HG03460 (cell line): ENCODE data around the gene TSC22D4.
A peak's percentile ranks its signal among the peaks of the same experiment; 100 is the strongest.
"Not testable (repeated sequence)": the region's sequence is repeated elsewhere in the genome, so short reads cannot be mapped to it uniquely, and the experiment has no call there.

Experiments
- ATAC-seq: cut with Tn5 transposase; IDR thresholded peaks from one replicate; pipeline ENCODE4 v1.9.1; 2021; ENCODE audit not compliant: unreplicated experiment

The TSC22D4 gene

DNA sequence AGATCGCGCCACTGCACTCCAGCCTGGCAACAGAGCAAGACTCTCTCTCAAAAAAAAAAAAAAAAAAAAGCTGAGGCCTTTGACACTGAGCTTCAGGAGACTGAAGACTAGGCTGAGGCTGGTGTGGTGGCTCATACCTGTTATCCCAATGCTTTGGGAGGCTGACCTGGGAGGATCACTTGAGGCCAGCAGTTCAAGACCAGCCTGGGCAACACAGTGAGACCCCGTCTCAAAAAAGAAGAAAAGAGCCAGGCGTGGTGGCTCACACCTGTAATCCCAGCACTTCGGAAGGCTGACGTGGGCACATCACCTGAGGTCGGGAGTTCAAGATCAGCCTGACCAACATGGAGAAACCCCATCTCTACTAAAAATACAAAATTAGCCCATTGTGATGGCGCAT is 31.7 kb downstream of the TSC22D4 start:
- not testable (repeated sequence) for ATAC-seq

DNA sequence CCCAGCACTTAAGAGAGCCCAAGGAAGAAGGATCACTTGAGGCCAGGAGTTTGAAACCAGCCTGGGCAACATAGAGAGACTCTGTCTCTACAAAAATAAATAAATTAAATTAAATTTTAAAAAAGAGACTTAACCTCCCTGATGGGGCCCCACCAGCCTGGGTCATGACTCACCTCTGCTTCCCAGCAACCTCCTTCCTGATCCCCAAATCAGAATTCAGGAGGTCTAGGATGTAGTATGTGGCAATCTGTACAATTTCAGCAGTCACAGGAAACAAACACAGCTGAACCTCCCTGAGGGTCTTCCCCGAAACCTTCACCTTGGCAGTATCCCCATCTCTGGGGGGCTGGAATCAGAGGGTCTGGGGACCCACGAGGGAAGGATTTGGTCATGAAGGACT is 33.0 kb downstream of the TSC22D4 start:
- no peak for ATAC-seq

GRCh38 chr7:100444311-100445278 is 34.4 kb downstream of the TSC22D4 start:
- ATAC-seq = no peak

DNA sequence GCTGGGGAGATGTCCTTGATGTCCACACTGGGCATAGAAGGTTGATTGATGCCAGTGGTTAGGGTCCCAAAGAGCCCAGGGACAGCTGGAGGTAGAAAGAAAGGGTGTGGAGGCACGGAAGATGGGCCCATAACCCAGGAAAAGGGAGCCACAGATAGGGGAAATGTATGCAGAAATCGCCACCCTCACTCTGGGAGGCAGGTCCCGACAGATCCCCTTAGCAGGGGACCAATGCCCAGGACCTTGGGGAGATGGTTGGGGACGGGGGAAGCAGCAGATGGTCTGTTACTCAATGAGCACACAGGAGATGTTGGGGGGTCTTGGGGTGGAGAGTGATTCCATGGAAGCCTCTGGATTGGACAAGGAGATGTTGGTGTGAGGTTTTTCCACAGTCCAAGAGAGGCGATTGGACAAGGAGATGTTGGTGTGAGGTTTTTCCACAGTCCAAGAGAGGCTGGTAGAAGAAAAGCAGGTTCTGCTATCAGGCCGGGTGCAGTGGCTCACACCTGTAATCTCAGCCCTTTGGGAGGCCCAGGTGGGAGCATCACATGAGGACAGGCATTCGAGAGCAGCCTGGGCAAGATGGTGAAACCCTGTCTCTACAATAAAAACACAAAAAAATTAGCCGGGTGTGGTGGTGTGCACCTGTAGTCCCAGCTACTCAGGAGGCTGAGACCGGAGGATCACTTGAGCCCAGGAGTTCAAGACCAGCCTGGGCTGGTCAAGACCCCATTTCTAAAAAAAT is 35.7 kb downstream of the TSC22D4 start:
- ATAC-seq = no peak

DNA sequence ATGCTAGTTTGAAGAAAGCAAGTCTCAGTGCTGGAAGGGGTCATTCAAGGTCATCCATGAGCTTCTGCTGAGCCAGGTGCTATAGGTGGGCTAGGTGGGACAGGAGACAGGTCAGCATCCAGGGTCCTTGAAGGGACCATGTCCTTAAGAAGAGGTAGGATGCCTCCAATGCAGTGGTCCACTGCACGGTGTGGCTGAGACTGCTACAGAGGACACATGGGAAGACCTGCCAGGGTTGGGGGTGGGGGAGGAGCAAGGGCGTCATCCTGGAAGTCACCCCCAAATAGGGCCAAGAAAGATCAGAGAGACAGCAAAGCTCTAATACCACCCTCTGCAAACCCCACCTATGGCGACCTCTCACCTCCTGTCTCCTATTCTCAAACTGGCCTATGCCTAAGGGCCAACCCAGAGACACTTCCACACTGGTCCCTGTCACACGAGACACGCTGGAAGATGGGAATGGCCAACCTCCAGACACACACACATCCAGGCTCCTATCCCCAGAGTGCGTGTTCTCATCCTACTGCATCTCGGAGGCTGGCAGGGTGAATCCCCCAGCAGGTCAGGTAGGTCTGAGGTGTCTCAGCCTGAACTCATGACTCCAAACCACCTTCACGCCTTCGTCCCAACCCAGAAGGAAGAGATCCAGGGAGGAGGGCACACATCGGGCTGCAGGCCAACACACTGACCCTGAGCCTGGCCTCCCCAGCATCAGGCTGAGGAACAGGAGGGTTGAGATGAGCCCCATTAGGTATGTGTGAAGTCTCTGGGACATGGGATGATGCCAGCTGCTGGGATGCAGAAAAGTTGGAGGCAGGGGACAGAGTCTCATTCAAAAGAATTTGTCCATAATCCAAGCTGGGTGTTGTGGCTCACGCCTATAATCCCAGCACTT is 37.1 kb downstream of the TSC22D4 start:
- ATAC-seq = no peak

- not testable (repeated sequence) for ATAC-seq
Observed at GRCh38 chr7:100439244-100439643, 39.8 kb downstream of the TSC22D4 start.

DNA sequence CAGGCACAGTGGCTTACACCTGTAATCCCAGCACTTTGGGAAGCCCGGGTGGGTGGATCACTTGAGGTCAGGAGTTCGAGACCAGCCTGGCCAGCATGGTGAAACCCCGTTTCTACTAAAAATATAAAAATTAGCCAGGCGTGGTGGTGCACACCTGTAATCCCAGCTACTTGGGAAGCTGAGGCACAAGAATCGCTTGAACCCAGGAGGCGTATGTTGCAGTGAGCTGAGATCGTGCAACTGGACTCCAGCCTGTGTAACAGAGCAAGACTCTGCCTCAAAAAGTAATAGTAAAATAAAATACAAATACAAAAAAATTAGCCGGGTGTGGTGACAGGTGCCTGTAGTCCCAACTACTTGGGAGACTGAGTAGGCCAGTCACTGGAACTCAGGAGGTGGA is 40.3 kb downstream of the TSC22D4 start:
- ATAC-seq = not testable (repeated sequence)

GRCh38 chr7:100438172-100438571 is 40.8 kb downstream of the TSC22D4 start:
- no peak for ATAC-seq

DNA sequence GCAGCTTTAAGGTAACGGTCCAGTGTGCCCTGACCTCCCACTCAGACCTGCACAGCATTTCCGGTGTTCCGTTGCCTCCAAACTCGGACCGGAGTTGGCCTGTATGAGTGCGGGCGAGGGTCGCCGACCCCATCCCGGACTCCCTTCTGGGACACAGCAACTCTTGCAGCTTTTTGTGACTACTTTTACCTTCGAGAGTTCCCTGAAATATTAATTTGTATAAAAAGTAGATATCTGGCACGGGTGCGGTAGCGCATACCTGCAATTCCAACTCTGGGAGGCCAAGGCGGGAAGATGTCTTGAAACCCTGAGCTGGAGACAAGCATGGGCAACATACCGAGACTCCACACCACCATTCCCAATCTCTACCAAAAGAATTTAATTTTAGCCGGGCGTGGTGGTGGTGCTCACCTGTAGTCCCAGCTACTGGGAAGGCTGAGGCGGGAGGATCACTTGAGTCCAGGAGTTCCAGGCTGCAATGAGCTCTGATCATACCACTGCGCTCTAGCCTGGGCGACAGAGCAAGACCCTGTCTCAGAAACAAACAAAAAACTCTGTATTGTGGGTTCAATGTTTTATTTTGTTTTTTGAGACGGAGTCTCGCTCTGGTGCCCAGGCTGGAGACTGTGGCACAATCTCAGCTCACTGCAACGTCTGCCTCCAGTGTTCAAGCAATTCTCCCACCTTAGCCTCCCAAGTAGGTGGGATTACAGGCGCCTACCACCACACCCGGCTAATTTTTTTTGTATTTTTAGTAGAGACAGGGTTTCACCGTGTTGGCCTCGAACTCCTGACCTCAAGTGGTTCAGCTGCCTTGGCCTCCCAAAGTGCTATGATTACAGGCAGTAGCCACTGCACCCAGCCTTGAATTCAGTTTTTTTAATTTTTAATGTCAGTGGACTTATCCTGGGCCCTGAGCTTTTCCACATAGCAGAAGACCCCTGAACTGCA is 41.6 kb downstream of the TSC22D4 start:
- no peak for ATAC-seq

DNA sequence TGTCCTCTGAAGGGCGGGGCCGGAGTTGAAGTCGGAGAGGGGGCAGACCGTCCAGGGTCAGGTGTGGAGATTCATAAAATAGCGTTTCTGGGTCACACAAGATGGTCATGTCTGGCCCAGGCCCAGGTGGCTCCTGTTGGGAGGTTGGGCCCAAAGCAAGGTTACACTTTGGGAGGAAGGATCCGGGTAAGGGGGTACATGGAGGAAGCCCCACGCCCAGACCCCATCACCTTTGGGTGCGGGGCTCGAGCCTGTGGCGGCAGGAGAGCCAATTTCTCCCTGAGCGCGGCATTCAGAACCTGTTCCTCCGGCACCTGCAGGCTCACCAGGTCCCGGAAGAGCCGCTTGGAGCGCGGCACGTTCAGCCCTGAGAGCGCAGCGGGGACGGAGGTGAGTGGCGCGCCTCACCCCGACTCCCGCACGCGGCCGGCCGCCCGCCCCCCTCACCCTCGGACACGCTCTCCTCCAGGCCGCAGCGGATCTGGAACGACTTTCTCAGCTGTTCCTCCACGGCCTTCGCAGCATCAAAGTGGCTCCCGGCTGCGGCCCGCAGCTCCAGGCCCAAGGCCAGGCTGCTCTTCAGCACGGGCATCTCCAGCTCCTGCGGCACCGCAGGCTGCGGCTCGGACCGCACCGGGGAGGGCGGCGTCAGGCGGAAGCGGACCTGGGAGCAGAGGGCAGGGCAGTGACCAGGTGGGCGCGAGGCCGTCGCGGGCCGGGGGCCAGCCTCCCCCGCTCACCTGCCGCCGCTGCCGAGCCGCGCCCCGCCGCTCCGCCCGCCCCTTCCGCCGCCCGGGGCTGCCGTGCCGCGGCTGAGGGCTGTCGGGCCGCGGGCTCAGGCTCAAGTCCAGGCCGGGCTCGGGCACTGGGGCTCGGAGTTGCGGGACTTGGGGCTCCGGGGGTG is 43.4 kb downstream of the TSC22D4 start:
- ATAC-seq = peak; percentile 26

- no peak for ATAC-seq
Observed at GRCh38 chr7:100434297-100435144, 44.5 kb downstream of the TSC22D4 start.

- ATAC-seq = no peak
Observed at GRCh38 chr7:100433592-100434296, 45.3 kb downstream of the TSC22D4 start.

DNA sequence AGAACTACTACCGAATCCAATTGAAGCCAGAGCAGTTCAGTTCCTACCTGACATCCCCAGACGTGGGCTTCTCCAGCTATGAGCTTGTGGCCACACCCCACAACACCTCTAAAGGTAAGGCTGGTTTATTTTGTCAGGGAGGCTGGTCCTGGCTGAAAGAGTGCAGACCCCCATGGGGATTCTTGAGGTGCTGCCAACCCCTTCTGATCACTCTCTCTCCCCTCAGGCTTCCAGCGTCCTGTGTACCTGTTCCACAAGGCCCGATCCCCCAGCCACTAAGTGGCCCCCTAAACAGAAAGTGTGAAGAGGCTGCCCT is 45.8 kb downstream of the TSC22D4 start:
- ATAC-seq = no peak

- no peak for ATAC-seq
Observed at GRCh38 chr7:100432621-100433275, 46.3 kb downstream of the TSC22D4 start.

DNA sequence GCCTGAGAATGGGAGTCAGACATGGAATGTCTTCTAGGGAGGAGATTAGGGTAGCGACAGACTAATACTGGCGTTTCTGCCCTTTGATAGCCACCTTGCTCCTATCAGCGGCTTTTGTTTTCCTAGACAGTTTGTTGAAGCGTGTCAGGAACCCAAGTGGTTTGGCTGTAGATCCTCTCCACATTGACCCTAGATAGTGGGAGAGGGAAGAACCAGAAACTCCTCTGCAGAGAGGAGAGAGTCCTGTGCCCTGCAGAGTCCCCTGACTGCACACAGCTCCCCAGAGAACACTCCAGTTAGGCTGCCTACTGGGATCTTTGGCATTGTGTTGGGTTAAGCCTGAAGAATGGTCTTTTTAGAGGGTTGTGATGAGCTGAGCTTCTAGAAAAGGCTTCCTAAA is 47.0 kb downstream of the TSC22D4 start:
- ATAC-seq = no peak

DNA sequence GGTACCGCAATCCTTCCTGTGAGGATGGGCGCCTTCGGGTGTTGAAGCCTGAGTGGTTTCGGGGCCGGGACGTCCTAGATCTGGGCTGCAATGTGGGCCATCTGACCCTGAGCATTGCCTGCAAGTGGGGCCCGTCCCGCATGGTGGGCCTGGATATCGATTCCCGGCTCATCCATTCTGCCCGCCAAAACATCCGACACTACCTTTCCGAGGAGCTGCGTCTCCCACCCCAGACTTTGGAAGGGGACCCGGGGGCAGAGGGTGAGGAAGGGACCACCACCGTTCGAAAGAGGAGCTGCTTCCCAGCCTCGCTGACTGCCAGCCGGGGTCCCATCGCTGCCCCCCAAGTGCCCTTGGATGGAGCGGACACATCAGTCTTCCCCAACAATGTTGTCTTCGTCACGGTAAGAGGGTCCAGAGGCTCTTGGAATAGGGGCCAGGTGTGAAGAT is 47.7 kb downstream of the TSC22D4 start:
- no peak for ATAC-seq
